K562 (cell line): ENCODE data around the gene AGPAT3. TPM values are rescaled to one million over a fixed set of nuclear protein-coding genes. Genes with fewer than 3 reads are reported as not detected.

Experiments used
- BDP1 ChIP-seq: IDR thresholded peaks from 3 replicates; pipeline ENCODE4 v1.6.1; 2011; ENCODE audit not compliant: insufficient read length, insufficient read depth
- CBFA2T3 ChIP-seq: fragments of 450-650 bp; IDR thresholded peaks from 2 replicates; pipeline ENCODE4 v1.6.1; 2017
- CBX1 ChIP-seq: sonication (generic); IDR thresholded peaks from 2 replicates; pipeline ENCODE4 v1.6.1; 2016; ENCODE audit warnings: antibody characterized with exemption, low read depth, mild to moderate bottlenecking
- CHD1 ChIP-seq: fragments of 200-600 bp; sonication (generic); IDR thresholded peaks from one replicate; pipeline ENCODE4 v1.6.1; 2012; ENCODE audit warnings: mild to moderate bottlenecking, moderate library complexity, low read length, inconsistent platforms
- ETV1 ChIP-seq: fragments of 450-650 bp; conservative IDR thresholded peaks from 2 replicates; pipeline ENCODE4 v1.6.1; 2016; ENCODE audit warnings: missing genetic modification characterization, control low read depth, low read depth, missing compliant biosample characterization
- GATA2 ChIP-seq: sonication (generic); formaldehyde crosslinking; IDR thresholded peaks from 2 replicates; pipeline ENCODE4 v1.4.0; 2020; ENCODE audit warnings: mild to moderate bottlenecking, missing genetic modification reagents
- GTF2F1 ChIP-seq: IDR thresholded peaks from 2 replicates; pipeline ENCODE4 v1.6.1; 2011; ENCODE audit warnings: low read depth, low read length, improper control_type of control experiment
- HCFC1 ChIP-seq: IDR thresholded peaks from 2 replicates; pipeline ENCODE4 v1.6.1; 2012; ENCODE audit warnings: low read depth, low read length, improper control_type of control experiment
- HDAC8 ChIP-seq: fragments of 450-650 bp; IDR thresholded peaks from 2 replicates; pipeline ENCODE4 v1.6.1; 2016; ENCODE audit warnings: mild to moderate bottlenecking, missing genetic modification characterization, moderate library complexity, missing compliant biosample characterization
- HNRNPLL ChIP-seq: fragments of 200-400 bp; formaldehyde crosslinking; IDR thresholded peaks from 2 replicates; pipeline ENCODE4 v1.6.1; 2017; ENCODE audit warnings: low read length, low read depth, mild to moderate bottlenecking; ENCODE audit not compliant: poor library complexity, severe bottlenecking
- IFI16 ChIP-seq: fragments of 250-450 bp; sonication (Bioruptor Pico); IDR thresholded peaks from 2 replicates; pipeline ENCODE4 v2.1.2; 2022; ENCODE audit warnings: mild to moderate bottlenecking, inconsistent platforms
- MYC ChIP-seq, 2 experiments: fragments of 250-450 bp in 1 of 2; sonication (Bioruptor Pico) in 1 of 2; IDR thresholded peaks; 2 replicates each; pipeline versions ENCODE4 v1.5.1 to v1.6.1; 2012 to 2021; ENCODE audit warnings: low read depth in 2 of 2, borderline replicate concordance in 1 of 2, improper control_type of control experiment in 1 of 2, low read length in 1 of 2, mild to moderate bottlenecking in 1 of 2, moderate library complexity in 1 of 2
- PHB ChIP-seq: fragments of 250-450 bp; sonication (Bioruptor Pico); IDR thresholded peaks from 2 replicates; pipeline ENCODE4 v1.5.0; 2021
- PREB ChIP-seq: sonication (generic); formaldehyde crosslinking; IDR thresholded peaks from 2 replicates; pipeline ENCODE4 v1.8.1; 2023; ENCODE audit warnings: mild to moderate bottlenecking, missing genetic modification reagents
- WHSC1 ChIP-seq: IDR thresholded peaks from one replicate; pipeline ENCODE4 v1.6.1; 2012; ENCODE audit warnings: low read length, control low read depth, inconsistent platforms
- XRCC3 ChIP-seq: fragments of 450-650 bp; IDR thresholded peaks from 2 replicates; pipeline ENCODE4 v1.6.1; 2017; ENCODE audit warnings: mild to moderate bottlenecking, moderate library complexity
- ZNF311 ChIP-seq: fragments of 250-450 bp; sonication (Bioruptor Pico); IDR thresholded peaks from 2 replicates; pipeline ENCODE4 v1.4.0; 2020; ENCODE audit warnings: mild to moderate bottlenecking, moderate library complexity
- ZNF347 ChIP-seq: fragments of 450-650 bp; formaldehyde crosslinking; IDR thresholded peaks from 2 replicates; pipeline ENCODE4 v1.4.0; 2020; ENCODE audit warnings: low read depth, mild to moderate bottlenecking, moderate library complexity
- polyA plus RNA-seq, 8 experiments: library from polyadenylated mRNA; depleted of rRNA in 4 of 8; stranded (reverse) in 5 of 8; unstranded in 3 of 8; fragments of >200 nt; fragmentation: Nextera tagmentation in 2 of 8; fragmentation: Illumina TruSeq in 1 of 8; extraction: Ambion mirVana in 2 of 8; extraction: Trizol in 1 of 8; gene quantifications; 2 replicates each; pipeline versions ENCODE4 v1.2.1 to v1.2.3, GENCODE V29; 2011 to 2014; ENCODE audit warnings: inconsistent platforms in 1 of 8, missing spikeins in 1 of 8
- total RNA-seq, 7 experiments: library from RNA; depleted of rRNA in 6 of 7; stranded (reverse); fragments of >200 nt in 6 of 7; fragmentation: Illumina TruSeq in 2 of 7; extraction: Trizol in 2 of 7; gene quantifications; 2 replicates each; pipeline versions ENCODE4 v1.2.1 to v1.2.3, GENCODE V29; 2011 to 2021; ENCODE audit warnings: low replicate concordance in 1 of 7
- TF ChIP-seq, protein P1 (sequence below): fragments of 450-650 bp; IDR thresholded peaks from 2 replicates; pipeline ENCODE4 v1.6.1; 2016; ENCODE audit warnings: antibody characterized with exemption
- TF ChIP-seq, protein P2 (sequence below), 2 experiments: fragments of 450-650 bp; conservative IDR thresholded peaks; 2 replicates each; pipeline ENCODE4 v1.6.1; 2017; ENCODE audit warnings: mild to moderate bottlenecking in 2 of 2, moderate library complexity in 2 of 2
- TF ChIP-seq, protein P3 (sequence below): fragments of 450-650 bp; formaldehyde crosslinking; IDR thresholded peaks from 2 replicates; pipeline ENCODE4 v1.4.0; 2020; ENCODE audit warnings: mild to moderate bottlenecking
- TF ChIP-seq, protein P4 (sequence below): fragments of 250-450 bp; sonication (Bioruptor Pico); IDR thresholded peaks from 2 replicates; pipeline ENCODE4 v1.4.0; 2020; ENCODE audit warnings: mild to moderate bottlenecking

Gene AGPAT3
- total and polyA plus RNA-seq, 9 of the 15 experiments (the other 6 are each of a cell fraction or from before 2014, with no cell fraction given) = 1.5 to 88.4 (median 35.7) TPM

GRCh38 chr21:43938751-43939442 lies 73.9 kb downstream of the AGPAT3 start (continued):
- TF ChIP-seq, protein P1, sequence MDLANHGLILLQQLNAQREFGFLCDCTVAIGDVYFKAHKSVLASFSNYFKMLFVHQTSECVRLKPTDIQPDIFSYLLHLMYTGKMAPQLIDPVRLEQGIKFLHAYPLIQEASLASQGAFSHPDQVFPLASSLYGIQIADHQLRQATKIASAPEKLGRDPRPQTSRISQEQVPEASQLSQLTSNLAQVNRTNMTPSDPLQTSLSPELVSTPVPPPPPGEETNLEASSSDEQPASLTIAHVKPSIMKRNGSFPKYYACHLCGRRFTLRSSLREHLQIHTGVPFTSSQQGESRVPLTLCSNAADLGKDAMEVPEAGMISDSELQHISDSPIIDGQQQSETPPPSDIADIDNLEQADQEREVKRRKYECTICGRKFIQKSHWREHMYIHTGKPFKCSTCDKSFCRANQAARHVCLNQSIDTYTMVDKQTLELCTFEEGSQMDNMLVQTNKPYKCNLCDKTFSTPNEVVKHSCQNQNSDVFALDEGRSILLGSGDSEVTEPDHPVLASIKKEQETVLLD = peak; percentile 63
- TF ChIP-seq HNRNPLL = no peak
- TF ChIP-seq ZNF347 (CRISPR knock-in tag) = no peak
- TF ChIP-seq IFI16 (CRISPR knock-in tag) = no peak
- TF ChIP-seq GTF2F1 = peak; percentile 38; the same call in 1 of the 2 replicates
- TF ChIP-seq CBFA2T3 = peak; percentile 49; the same call in 1 of the 2 replicates
- peak; percentile 78 for TF ChIP-seq CBX1
- peak; percentile 80 for TF ChIP-seq ETV1 (tag)
- TF ChIP-seq, protein P2, sequence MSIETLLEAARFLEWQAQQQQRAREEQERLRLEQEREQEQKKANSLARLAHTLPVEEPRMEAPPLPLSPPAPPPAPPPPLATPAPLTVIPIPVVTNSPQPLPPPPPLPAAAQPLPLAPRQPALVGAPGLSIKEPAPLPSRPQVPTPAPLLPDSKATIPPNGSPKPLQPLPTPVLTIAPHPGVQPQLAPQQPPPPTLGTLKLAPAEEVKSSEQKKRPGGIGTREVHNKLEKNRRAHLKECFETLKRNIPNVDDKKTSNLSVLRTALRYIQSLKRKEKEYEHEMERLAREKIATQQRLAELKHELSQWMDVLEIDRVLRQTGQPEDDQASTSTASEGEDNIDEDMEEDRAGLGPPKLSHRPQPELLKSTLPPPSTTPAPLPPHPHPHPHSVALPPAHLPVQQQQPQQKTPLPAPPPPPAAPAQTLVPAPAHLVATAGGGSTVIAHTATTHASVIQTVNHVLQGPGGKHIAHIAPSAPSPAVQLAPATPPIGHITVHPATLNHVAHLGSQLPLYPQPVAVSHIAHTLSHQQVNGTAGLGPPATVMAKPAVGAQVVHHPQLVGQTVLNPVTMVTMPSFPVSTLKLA (conservative IDR thresholded peaks at IDR 0.05) = peak; percentile 79 to 90
- TF ChIP-seq, protein P3, sequence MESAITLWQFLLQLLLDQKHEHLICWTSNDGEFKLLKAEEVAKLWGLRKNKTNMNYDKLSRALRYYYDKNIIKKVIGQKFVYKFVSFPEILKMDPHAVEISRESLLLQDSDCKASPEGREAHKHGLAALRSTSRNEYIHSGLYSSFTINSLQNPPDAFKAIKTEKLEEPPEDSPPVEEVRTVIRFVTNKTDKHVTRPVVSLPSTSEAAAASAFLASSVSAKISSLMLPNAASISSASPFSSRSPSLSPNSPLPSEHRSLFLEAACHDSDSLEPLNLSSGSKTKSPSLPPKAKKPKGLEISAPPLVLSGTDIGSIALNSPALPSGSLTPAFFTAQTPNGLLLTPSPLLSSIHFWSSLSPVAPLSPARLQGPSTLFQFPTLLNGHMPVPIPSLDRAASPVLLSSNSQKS (CRISPR knock-in tag) = no peak
- no peak for TF ChIP-seq XRCC3
- TF ChIP-seq PHB (CRISPR knock-in tag) = no peak
- peak; percentile 47 for TF ChIP-seq CHD1
- no peak for TF ChIP-seq WHSC1
- TF ChIP-seq BDP1 = no peak
- TF ChIP-seq, protein P4, sequence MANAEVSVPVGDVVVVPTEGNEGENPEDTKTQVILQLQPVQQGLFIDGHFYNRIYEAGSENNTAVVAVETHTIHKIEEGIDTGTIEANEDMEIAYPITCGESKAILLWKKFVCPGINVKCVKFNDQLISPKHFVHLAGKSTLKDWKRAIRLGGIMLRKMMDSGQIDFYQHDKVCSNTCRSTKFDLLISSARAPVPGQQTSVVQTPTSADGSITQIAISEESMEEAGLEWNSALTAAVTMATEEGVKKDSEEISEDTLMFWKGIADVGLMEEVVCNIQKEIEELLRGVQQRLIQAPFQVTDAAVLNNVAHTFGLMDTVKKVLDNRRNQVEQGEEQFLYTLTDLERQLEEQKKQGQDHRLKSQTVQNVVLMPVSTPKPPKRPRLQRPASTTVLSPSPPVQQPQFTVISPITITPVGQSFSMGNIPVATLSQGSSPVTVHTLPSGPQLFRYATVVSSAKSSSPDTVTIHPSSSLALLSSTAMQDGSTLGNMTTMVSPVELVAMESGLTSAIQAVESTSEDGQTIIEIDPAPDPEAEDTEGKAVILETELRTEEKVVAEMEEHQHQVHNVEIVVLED (CRISPR knock-in tag) = no peak
- TF ChIP-seq ZNF311 (CRISPR knock-in tag) = no peak
- TF ChIP-seq MYC (IDR thresholded peaks at IDR 0.05; ENCODE audit: low read depth, low read length) = peak; percentile 85
- TF ChIP-seq MYC (CRISPR knock-in tag; IDR thresholded peaks at IDR 0.05; ENCODE audit: borderline replicate concordance, low read depth) = peak; percentile 50; the same call in 1 of the 2 replicates
- TF ChIP-seq PREB (CRISPR knock-in tag) = no peak
- peak; percentile 69 for TF ChIP-seq HCFC1
- no peak; the same call in 1 of the 2 replicates for TF ChIP-seq HDAC8 (tag)
- TF ChIP-seq GATA2 (CRISPR knock-in tag) = no peak
